Measurements from ENCODE around the gene SORBS2. TPM values are rescaled to one million over a fixed set of nuclear protein-coding genes. Genes with fewer than 3 reads are reported as not detected.

The SORBS2 gene
- total RNA-seq, 1 donor from 2014 or later: 1.1 TPM

- H3K27me3 ChIP-seq (ENCODE audit: control insufficient read depth, insufficient read depth, low read length): no peaks in the 10 kb centered on the region
- no peak for FAIRE-seq
These were observed 14.2 kb downstream of the SORBS2 start for GRCh38 chr4:185797596-185798338.

GRCh38 chr4:185797018-185797417, 15.0 kb downstream of the SORBS2 start:
- H3K27me3 ChIP-seq (ENCODE audit: control insufficient read depth, insufficient read depth, low read length): no peaks in the 10 kb centered on the region
- no peak for DNase-seq (ENCODE audit: low read depth)
- H3K4me3 ChIP-seq (ENCODE audit: low read depth, low read length): no peak overlapping the region
- TF ChIP-seq, protein P1, sequence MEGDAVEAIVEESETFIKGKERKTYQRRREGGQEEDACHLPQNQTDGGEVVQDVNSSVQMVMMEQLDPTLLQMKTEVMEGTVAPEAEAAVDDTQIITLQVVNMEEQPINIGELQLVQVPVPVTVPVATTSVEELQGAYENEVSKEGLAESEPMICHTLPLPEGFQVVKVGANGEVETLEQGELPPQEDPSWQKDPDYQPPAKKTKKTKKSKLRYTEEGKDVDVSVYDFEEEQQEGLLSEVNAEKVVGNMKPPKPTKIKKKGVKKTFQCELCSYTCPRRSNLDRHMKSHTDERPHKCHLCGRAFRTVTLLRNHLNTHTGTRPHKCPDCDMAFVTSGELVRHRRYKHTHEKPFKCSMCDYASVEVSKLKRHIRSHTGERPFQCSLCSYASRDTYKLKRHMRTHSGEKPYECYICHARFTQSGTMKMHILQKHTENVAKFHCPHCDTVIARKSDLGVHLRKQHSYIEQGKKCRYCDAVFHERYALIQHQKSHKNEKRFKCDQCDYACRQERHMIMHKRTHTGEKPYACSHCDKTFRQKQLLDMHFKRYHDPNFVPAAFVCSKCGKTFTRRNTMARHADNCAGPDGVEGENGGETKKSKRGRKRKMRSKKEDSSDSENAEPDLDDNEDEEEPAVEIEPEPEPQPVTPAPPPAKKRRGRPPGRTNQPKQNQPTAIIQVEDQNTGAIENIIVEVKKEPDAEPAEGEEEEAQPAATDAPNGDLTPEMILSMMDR (IDR thresholded peaks at IDR 0.05; ENCODE audit: insufficient read depth, low read length, severe bottlenecking): no peak
- H3K36me3 ChIP-seq (ENCODE audit: control insufficient read depth, insufficient read depth, low read length): no peaks in the 10 kb centered on the region
- no peak for FAIRE-seq

More at GRCh38 chr4:185797596-185798338, 14.2 kb downstream of the SORBS2 start:
- no peak for DNase-seq (ENCODE audit: low read depth)
- Histone ChIP-seq H3K4me3 (ENCODE audit: low read depth, low read length) (no peak overlapping the region), H3K36me3 (ENCODE audit: control insufficient read depth, insufficient read depth, low read length) (no peaks in the 10 kb centered on the region)
- TF ChIP-seq, protein P1 (IDR thresholded peaks at IDR 0.05; ENCODE audit: insufficient read depth, low read length, severe bottlenecking): no peak

DNA sequence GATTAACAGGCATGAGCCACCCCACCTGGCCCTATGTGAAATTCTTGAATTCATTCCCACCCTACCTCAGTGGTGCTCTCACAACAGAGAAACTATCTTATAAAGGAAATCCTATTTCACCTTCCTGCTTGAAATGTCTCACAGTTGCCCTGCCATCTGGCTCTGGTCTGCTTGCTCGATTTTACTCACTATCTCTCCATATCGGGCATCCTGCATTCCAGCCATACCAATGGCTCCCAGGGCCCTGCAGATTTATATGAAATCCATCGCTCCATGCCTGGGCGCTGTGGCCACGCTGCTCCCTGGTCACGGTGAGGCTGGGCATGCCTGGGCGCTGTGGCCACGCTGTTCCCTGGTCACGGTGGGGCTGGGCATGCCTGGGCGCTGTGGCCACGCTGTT, 15.8 kb downstream of the SORBS2 start:
- TF ChIP-seq, protein P1 (IDR thresholded peaks at IDR 0.05; ENCODE audit: insufficient read depth, low read length, severe bottlenecking): no peak
- FAIRE-seq: no peak

GRCh38 chr4:185794637-185795036, 17.4 kb downstream of the SORBS2 start:
- Histone ChIP-seq H3K27me3 (ENCODE audit: control insufficient read depth, insufficient read depth, low read length) (no peaks in the 10 kb centered on the region), H3K4me3 (ENCODE audit: low read depth, low read length) (no peak overlapping the region), H3K36me3 (ENCODE audit: control insufficient read depth, insufficient read depth, low read length) (no peaks in the 10 kb centered on the region)
- FAIRE-seq: no peak
- no peak for DNase-seq (ENCODE audit: low read depth)
- TF ChIP-seq, protein P1 (IDR thresholded peaks at IDR 0.05; ENCODE audit: insufficient read depth, low read length, severe bottlenecking): no peak

More for the DNA sequence above, 15.8 kb downstream of the SORBS2 start:
- no peak overlapping the region for H3K4me3 ChIP-seq (ENCODE audit: low read depth, low read length)
- no peaks in the 10 kb centered on the region for H3K36me3 ChIP-seq (ENCODE audit: control insufficient read depth, insufficient read depth, low read length)
- H3K27me3 ChIP-seq (ENCODE audit: control insufficient read depth, insufficient read depth, low read length): no peaks in the 10 kb centered on the region
- no peak for DNase-seq (ENCODE audit: low read depth)

DNA sequence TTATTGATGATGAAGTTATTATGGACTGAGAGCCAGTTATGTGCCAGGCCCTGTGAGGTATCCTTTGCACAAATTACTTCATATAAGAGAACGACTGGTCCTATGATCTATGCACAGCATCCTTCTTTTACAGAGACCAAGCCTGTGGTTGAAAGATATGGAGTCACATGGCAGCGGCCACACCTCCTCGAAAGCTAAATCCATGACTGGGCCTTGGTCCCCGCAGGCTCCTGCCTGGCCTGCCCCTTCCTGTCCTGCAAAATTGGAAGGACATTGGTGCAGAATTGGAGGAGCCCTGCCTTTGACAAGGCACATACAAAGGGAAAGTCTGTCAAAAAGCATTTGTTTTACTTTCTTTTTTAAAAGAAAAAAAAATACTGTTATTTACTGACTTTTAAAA, 18.3 kb downstream of the SORBS2 start:
- no peak for FAIRE-seq
- H3K27me3 ChIP-seq (ENCODE audit: control insufficient read depth, insufficient read depth, low read length): no peaks in the 10 kb centered on the region
- no peaks in the 10 kb centered on the region for H3K36me3 ChIP-seq (ENCODE audit: control insufficient read depth, insufficient read depth, low read length)
- TF ChIP-seq, protein P1 (IDR thresholded peaks at IDR 0.05; ENCODE audit: insufficient read depth, low read length, severe bottlenecking): no peak
- no peak overlapping the region for H3K4me3 ChIP-seq (ENCODE audit: low read depth, low read length)
- no peak for DNase-seq (ENCODE audit: low read depth)

DNA sequence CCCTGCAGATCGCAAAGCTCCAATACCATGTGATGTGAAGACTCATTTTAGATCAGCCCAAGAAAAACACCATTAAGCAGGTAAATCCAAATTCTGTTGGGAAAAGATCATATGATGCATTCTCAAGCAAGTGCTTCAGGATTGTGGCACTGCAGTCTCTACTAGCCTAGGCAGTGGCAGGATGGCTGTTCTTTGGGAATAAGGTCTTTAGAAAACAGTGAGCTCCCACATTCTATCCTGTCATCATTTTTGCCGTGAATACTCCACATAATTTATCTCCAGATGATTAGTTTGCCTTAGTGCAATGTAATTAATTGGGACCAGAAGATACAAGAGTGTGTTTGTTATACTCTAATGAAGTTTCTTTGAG, 18.9 kb downstream of the SORBS2 start:
- no peaks in the 10 kb centered on the region for H3K27me3 ChIP-seq (ENCODE audit: control insufficient read depth, insufficient read depth, low read length)
- H3K36me3 ChIP-seq (ENCODE audit: control insufficient read depth, insufficient read depth, low read length): no peaks in the 10 kb centered on the region
- no peak overlapping the region for H3K4me3 ChIP-seq (ENCODE audit: low read depth, low read length)
- no peak for DNase-seq (ENCODE audit: low read depth)
- TF ChIP-seq, protein P1 (IDR thresholded peaks at IDR 0.05; ENCODE audit: insufficient read depth, low read length, severe bottlenecking): no peak
- no peak for FAIRE-seq
